Lower lobe of right lung (tissue), 2 donors: ENCODE results near the gene INO80D. TPM values are rescaled to one million over a fixed set of nuclear protein-coding genes. Genes with fewer than 3 reads are reported as not detected.
"Not testable (repeated sequence)": the region's sequence is repeated elsewhere in the genome, so short reads cannot be mapped to it uniquely, and the experiment has no call there.

Experiments
- ATAC-seq, 2 donors: fragments of 200-7000 bp; cut with Tn5 transposase; one replicate each; pipeline ENCODE4 v1.9.1; 2020 to 2022; ENCODE audit warnings: mild to moderate bottlenecking in 2 of 2, moderate library complexity in 2 of 2
- DNase-seq: peaks from one replicate; pipeline ENCODE4 v3.0.0-alpha.2; 2020
- H3K27ac ChIP-seq: fragments of 200-600 bp; one replicate; pipeline ENCODE4 v1.8.0; 2022
- H3K27me3 ChIP-seq: fragments of 200-600 bp; one replicate; pipeline ENCODE4 v1.8.0; 2022; ENCODE audit warnings: low read depth
- H3K36me3 ChIP-seq: fragments of 200-600 bp; one replicate; pipeline ENCODE4 v1.8.0; 2022; ENCODE audit warnings: mild to moderate bottlenecking
- H3K4me1 ChIP-seq: fragments of 200-600 bp; one replicate; pipeline ENCODE4 v1.8.0; 2022
- H3K4me3 ChIP-seq: fragments of 200-600 bp; one replicate; pipeline ENCODE4 v1.8.0; 2022; ENCODE audit warnings: mild to moderate bottlenecking
- H3K9me3 ChIP-seq: fragments of 200-600 bp; one replicate; pipeline ENCODE4 v1.8.0; 2022
- intact Hi-C: fragments of 100-400 bp; cut with DNase I; formaldehyde crosslinking; loops from one replicate; pipeline ENCODE4 v1.11.0; 2022
- total RNA-seq: library from RNA; stranded (reverse); fragmentation: NEBNext Ultra II Directional; extraction: Animal tissue kit (Norgen Biotek cat#: 25700); gene quantifications from one replicate; pipeline ENCODE4 v1.2.1, GENCODE V29; 2021
- TF ChIP-seq, protein P1 (sequence below): fragments of 200-600 bp; IDR thresholded peaks from one replicate; pipeline ENCODE4 v1.8.0; 2022; ENCODE audit warnings: antibody characterized with exemption, mild to moderate bottlenecking
- donor health status: DM: no; HTN: yes; CAD: no; lungs with severe emphysema.

Gene INO80D
- total RNA-seq, 1 donor from 2014 or later, result 26.0 TPM

DNA sequence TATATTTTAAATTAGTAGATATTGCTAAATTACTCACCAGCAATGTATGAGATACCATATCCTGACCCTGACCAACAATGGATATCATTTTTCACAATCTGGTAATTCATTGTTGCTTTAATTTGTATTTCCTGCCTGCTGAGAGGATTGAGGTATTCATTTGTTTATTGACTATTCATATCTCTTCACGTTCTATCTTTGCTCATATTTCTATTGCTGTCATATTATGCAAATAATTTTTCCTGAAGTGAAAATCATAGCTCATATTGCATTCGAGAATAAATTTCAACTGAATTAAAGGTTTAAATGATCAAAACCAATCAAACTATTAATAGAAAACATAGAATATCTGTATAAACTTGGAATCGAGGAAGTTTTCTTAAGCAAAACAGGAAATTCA, 31.0 kb downstream of the INO80D start:
- no peak for DNase-seq
- peaks cover 45% of the 10 kb centered on the region for H3K36me3 ChIP-seq

DNA sequence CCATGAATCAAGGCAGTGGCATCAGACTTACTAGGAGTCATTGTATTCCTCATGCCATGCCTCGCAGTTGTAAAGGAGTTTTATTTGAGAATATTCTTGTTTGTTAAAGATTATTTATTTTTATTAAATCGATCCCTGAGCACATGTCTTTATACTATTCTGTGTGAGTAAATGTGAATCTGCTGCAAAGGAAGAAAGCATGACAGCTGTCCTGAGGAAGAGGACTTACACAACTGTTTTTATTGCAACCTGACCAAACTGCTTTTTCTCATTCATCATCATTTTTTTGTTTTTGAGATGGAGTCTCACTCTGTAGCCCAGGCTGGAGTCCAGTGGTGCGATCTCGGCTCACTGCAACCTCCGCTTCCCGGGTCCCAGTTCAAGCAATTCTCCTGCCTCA, 34.1 kb downstream of the INO80D start:
- intact Hi-C loops, result no loop called here
- DNase-seq (no peak), ATAC-seq (no peak)
- Histone ChIP-seq H3K4me3 (no peak overlapping the region), H3K36me3 (peaks cover 41% of the 10 kb centered on the region), H3K4me1 (no peaks in the 10 kb centered on the region), H3K27me3 (no peaks in the 10 kb centered on the region), H3K9me3 (no peaks in the 10 kb centered on the region), H3K27ac (no peak overlapping the region)
- TF ChIP-seq, protein P1, sequence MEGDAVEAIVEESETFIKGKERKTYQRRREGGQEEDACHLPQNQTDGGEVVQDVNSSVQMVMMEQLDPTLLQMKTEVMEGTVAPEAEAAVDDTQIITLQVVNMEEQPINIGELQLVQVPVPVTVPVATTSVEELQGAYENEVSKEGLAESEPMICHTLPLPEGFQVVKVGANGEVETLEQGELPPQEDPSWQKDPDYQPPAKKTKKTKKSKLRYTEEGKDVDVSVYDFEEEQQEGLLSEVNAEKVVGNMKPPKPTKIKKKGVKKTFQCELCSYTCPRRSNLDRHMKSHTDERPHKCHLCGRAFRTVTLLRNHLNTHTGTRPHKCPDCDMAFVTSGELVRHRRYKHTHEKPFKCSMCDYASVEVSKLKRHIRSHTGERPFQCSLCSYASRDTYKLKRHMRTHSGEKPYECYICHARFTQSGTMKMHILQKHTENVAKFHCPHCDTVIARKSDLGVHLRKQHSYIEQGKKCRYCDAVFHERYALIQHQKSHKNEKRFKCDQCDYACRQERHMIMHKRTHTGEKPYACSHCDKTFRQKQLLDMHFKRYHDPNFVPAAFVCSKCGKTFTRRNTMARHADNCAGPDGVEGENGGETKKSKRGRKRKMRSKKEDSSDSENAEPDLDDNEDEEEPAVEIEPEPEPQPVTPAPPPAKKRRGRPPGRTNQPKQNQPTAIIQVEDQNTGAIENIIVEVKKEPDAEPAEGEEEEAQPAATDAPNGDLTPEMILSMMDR, result no peak

More for the DNA sequence above, 31.0 kb downstream of the INO80D start:
- no peaks in the 10 kb centered on the region for H3K27me3 ChIP-seq
- no peaks in the 10 kb centered on the region for H3K9me3 ChIP-seq
- intact Hi-C loops, result no loop called here
- ATAC-seq, result no peak
- H3K4me1 ChIP-seq, result no peaks in the 10 kb centered on the region
- H3K4me3 ChIP-seq, result no peak overlapping the region
- TF ChIP-seq, protein P1, result no peak
- H3K27ac ChIP-seq, result no peak overlapping the region

DNA sequence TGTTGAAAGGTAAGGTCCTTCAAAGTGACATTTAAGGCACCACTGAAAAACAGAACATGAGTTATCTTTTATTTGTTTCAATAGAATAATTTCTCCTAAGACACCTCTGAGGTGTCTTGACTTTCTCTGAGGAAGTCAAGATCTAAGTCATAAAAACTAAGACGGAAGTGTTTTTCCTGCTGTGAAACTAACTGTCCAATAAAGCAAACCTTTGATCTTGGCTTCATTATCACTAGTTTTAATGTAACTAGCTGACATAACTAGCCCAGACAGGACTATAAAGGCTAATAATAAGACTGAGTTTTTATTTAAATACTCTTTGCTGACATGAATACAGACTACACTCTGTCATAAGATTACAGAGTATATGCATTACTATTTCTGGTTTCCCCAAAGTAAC, 36.6 kb downstream of the INO80D start:
- DNase-seq (no peak), ATAC-seq (no peak)
- Histone ChIP-seq H3K4me1 (no peaks in the 10 kb centered on the region), H3K9me3 (no peaks in the 10 kb centered on the region), H3K27ac (no peak overlapping the region), H3K4me3 (no peak overlapping the region), H3K36me3 (peaks cover 49% of the 10 kb centered on the region), H3K27me3 (no peaks in the 10 kb centered on the region)
- TF ChIP-seq, protein P1, result no peak
- intact Hi-C loops, result no loop called here

DNA sequence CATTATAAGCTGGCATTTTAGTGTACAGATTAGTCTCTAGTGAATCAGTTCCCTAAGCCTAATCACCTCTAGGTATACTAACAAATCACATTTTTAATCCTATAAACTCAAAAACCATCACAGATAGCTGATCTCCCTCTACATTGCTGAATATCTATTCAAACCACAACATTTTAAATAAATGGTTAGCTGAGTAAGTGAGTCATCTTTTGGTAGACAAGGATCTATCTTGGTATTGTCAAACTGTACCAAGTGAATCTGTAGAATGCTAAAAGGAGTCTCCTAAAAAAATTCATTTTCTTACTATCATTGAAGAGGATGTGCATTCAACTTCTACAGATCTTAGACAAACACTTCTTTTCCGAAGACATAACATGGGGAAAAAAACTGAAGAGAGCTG, 40.7 kb downstream of the INO80D start:
- peaks cover 41% of the 10 kb centered on the region for H3K36me3 ChIP-seq
- DNase-seq (no peak), ATAC-seq (no peak)
- H3K27ac ChIP-seq, result no peak overlapping the region
- no peak overlapping the region for H3K4me3 ChIP-seq
- no peaks in the 10 kb centered on the region for H3K4me1 ChIP-seq
- no peaks in the 10 kb centered on the region for H3K9me3 ChIP-seq
- no peaks in the 10 kb centered on the region for H3K27me3 ChIP-seq
- intact Hi-C loops, result no loop called here
- TF ChIP-seq, protein P1, result no peak

DNA sequence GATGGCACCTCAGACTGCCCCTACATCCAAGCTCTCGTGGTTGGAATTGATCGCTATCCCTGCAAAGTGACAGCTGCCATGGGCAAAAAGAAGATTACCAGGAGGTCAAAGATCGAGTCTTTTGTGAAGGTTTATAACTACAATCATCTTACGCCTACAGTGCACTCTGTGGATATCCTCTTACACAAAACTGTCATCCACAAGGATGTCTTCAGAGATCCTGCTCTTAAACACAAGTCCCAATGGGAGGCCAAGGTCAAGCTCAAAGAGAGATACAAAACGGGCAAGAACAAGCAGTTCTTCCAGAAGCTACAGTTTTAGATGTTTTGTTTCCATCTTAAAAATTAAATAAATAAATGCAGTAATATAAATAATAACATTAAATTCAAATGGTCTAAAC, 45.4 kb downstream of the INO80D start:
- intact Hi-C loops, result no loop called here
- Histone ChIP-seq H3K4me1 (no peaks in the 10 kb centered on the region), H3K4me3 (no peak overlapping the region), H3K36me3 (peaks cover 40% of the 10 kb centered on the region), H3K27ac (no peak overlapping the region), H3K9me3 (no peaks in the 10 kb centered on the region), H3K27me3 (no peaks in the 10 kb centered on the region)
- no peak for DNase-seq
- TF ChIP-seq, protein P1, result no peak
- ATAC-seq, result no peak

DNA sequence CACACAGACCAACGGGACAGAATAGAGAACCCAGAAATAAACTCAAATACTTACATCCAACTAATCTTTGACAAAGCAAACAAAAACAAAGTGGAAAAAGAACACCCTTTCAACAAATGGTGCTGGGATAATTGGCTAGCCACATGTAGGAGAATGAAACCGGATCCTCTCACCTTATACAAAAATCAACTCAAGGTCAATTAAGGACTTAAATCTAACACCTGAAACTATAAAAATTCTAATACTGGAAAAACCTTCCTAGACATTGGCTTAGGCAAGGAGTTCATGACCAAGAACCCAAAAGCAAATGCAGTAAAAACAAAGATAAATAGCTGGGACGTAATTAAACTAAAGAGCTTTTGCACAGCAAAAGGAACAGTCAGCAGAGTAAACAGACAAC, 50.6 kb downstream of the INO80D start:
- H3K27me3 ChIP-seq, ATAC-seq, H3K27ac ChIP-seq, H3K4me1 ChIP-seq, H3K4me3 ChIP-seq, H3K9me3 ChIP-seq, DNase-seq, intact Hi-C loops: not testable (repeated sequence)
- peaks cover 33% of the 10 kb centered on the region for H3K36me3 ChIP-seq

DNA sequence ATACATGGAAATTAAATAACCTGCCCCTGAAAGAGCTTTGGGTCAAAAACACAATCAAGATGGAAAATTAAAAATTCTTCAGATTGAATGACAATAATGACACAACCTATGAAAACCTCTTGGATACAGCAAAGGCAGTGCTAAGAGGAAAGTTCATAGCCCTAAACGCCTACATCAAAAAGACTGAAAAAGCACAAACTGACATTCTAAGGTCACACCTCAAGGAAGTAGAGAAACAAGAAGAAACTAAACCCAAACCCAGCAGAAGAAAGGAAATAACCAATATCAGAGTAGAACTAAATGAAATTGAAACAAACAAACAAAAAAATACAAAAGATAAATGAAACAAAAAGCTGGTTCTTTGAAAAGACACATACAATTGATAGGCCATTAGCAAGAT, 52.5 kb downstream of the INO80D start:
- intact Hi-C loops, result not testable (repeated sequence)

More for the DNA sequence above, 52.5 kb downstream of the INO80D start:
- peaks cover 29% of the 10 kb centered on the region for H3K36me3 ChIP-seq
- not testable (repeated sequence) for H3K27me3 ChIP-seq, H3K27ac ChIP-seq, ATAC-seq, H3K9me3 ChIP-seq, DNase-seq, H3K4me1 ChIP-seq, H3K4me3 ChIP-seq
